PC-3 (cell line): ENCODE results near the gene TRMT10C.
"Not testable (repeated sequence)": the region's sequence is repeated elsewhere in the genome, so short reads cannot be mapped to it uniquely, and the experiment has no call there.

Source experiments
- EZH2phosphoT487 ChIP-seq: fragments of 300-600 bp; sonication (generic); IDR thresholded peaks from 2 replicates; pipeline ENCODE4 v1.6.1; 2018; ENCODE audit warnings: mild to moderate bottlenecking, antibody characterized with exemption, low read length, borderline replicate concordance
- TF ChIP-seq, protein P1 (sequence below): fragments of 300-600 bp; sonication (generic); conservative IDR thresholded peaks from 2 replicates; pipeline ENCODE4 v1.5.1; 2017; ENCODE audit warnings: antibody characterized with exemption, low read depth, mild to moderate bottlenecking, low read length

DNA sequence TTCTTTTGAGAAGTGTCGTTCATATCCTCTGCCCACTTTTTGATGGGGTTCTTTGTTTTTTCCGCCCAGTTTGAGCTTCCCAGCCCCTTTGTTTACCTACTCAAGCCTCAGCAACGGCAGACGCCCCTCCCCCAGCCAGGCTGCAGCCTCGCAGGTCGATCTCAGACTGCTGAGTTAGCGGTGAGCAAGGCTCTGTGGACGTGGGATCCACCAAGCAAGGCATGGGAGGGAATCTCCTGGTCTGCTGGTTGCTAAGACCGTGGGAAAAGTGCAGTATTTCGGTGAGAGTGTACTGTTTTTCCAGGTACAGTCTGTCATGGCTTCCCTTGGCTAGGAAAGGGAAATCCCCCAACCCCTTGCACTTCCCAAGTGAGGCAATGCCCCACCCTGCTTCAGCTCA is 43.7 kb downstream of the TRMT10C start:
- TF ChIP-seq EZH2phosphoT487 = not testable (repeated sequence)
- TF ChIP-seq, protein P1, sequence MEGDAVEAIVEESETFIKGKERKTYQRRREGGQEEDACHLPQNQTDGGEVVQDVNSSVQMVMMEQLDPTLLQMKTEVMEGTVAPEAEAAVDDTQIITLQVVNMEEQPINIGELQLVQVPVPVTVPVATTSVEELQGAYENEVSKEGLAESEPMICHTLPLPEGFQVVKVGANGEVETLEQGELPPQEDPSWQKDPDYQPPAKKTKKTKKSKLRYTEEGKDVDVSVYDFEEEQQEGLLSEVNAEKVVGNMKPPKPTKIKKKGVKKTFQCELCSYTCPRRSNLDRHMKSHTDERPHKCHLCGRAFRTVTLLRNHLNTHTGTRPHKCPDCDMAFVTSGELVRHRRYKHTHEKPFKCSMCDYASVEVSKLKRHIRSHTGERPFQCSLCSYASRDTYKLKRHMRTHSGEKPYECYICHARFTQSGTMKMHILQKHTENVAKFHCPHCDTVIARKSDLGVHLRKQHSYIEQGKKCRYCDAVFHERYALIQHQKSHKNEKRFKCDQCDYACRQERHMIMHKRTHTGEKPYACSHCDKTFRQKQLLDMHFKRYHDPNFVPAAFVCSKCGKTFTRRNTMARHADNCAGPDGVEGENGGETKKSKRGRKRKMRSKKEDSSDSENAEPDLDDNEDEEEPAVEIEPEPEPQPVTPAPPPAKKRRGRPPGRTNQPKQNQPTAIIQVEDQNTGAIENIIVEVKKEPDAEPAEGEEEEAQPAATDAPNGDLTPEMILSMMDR = not testable (repeated sequence)
